ENCODE results near the gene CDKN2C. TPM values are rescaled to one million over a fixed set of nuclear protein-coding genes. Genes with fewer than 3 reads are reported as not detected.

The CDKN2C gene
- total RNA-seq, 1 donor: 9.2 TPM

DNA sequence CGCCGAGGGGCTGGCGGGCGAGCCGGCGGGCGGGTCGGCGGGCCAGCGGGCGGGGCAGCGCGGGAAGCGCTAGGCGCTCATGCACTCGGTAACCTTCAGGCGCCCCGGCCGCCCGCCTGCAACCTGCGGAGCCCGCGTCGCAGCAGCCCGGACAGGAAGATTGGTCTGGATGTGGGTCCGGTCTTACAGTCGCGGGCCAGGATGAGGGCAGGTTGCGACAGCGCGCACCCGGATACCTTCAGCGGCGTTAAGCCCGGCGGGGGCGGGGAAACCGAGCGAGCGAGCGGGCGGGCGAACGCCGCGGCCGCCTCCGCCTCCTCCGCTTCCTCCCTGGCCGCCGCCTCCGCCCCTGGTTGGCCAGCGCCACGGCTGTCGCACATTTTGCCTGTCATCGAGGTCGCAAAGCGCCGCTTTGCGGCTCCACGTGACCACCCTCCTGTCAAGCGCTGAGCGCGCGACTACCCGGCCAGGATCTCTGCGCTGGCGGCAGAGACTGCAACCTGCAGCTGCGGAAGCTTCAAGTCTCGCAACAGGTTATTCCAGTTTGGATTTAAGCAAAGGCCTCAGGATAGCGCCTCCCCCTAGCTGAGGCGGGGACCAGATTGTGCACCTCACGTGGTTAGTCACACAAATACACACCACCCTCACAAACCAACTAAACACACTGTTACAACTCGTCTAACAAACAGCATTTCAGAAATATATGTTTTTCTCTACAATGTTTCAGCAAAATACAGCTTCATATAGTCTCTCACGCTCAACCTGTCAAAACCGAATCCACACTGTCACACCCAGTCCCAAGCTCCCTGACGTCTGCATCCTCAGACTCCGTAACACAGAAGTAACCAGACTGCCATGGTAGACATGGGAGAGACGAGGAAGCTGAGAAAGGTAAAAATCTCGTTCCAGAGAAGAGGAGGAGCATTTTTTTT is 9.9 kb upstream of the CDKN2C start, which contains the start of gene FAF1:
Gene FAF1 (minus strand): TSS at position 355 of the 932 bp plus-strand sequence. CDS start 456 bp downstream, outside the sequence.
- peak; percentile 96 to 98 (median 97) for DNase-seq (ENCODE audit: low read depth in 2 of 3, low spot score in 2 of 3)

DNA sequence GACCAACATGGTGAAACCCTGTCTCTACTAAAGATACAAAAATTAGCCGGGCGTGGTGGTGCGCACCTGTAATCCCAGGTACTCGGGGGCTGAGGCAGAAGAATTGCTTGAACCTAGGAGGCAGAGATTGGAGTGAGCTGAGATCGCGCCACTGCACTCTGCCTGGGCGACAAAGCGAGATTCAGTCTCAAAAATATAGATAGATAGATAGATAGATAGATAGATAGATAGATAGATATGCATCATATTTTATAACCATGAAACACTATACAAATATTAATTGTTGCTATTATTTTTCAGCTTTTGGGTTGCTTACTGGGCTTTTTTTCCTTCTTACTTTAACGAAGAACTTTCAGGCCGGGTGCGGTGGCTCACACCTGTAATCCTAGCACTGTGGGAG is 5.2 kb upstream of the CDKN2C start:
- no peak for DNase-seq (ENCODE audit: low read depth in 2 of 3, low spot score in 2 of 3)

DNA sequence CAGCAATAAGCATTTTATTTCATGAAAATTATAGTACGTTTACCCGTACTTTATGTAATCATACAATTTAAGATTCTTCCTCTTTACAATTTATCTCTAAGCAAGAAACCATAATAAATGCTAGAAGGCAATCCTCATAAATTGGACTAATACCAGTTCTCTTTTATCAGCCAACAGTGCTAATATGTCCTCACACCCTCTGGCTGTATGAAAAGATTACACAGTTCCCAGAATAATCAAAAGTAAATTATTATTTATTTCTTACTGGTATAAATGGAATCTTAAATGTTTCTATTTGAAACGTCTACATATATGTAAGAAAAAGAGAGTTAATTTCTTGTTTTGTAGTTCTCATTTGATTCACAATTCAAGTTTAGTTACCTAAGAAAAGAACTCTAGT is 3.1 kb upstream of the CDKN2C start:
- DNase-seq (ENCODE audit: low read depth in 2 of 3, low spot score in 2 of 3): no peak

DNA sequence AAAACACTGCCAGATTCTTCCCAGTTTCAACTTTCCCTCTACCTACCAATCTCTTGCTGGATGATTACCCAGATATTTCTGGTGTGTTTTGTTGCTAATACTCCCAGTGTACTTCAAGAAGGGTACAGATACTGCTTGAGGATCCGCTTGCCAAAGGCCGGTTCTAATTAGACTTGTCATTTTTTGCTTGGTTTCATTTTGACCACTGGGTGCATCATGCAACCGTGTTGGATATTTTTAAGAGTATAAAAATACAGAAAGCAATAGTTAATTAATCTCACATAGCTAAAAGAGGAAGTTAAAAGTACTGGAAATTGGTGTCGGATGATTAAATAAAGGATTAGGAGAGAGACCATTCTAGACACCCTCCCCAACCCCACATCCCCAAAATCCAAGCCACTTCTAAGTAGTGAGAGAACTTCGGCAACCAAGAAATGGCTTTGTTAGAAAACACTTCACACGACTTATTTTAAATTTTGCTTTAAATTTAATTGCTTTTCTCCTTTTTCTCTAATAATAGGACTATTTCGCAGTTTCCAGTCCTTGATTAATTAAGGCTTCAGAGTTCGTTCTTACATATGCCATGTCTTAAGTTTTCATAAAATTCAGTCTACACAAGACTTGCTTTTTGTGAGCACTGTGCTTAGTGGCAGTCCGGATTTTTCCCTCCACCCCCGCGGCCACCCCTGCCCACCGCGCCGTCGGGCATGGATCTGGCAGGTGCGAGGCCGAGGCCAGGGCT is 2.5 kb upstream of the CDKN2C start:
- no peak for DNase-seq (ENCODE audit: low read depth in 2 of 3, low spot score in 2 of 3)

DNA sequence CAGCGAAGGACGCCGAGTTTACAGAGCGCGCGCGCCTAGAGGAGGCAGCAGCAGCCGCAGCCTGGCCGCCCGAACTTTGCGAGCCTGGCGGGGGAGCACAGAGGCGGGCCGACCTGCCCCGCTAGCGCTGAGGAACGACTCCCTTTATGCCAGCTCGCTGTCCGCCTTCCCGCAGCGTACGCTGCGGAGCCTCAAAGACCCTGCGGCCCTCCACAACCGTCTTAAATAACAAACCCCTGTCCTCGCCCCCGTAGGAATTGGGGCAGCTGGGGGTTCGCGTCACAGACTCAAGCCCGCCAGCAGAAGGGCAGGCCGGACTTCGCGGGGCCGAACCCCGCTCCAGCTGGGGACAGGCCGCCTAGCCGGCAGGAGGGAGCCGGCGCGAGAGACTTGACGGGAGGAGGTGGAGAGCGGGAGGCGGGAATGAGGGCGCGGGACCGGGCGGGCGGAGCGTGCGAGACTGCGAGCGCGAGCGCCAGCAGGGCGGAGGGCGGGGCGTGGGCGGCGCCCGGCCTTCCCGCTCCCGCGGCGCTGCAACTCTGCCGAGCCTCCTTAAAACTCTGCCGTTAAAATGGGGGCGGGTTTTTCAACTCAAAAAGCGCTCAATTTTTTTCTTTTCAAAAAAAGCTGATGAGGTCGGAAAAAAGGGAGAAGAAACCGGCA is 1.8 kb upstream of the CDKN2C start:
- DNase-seq (ENCODE audit: low read depth in 2 of 3, low spot score in 2 of 3): peak; percentile 63 to 88 (median 85)

DNA sequence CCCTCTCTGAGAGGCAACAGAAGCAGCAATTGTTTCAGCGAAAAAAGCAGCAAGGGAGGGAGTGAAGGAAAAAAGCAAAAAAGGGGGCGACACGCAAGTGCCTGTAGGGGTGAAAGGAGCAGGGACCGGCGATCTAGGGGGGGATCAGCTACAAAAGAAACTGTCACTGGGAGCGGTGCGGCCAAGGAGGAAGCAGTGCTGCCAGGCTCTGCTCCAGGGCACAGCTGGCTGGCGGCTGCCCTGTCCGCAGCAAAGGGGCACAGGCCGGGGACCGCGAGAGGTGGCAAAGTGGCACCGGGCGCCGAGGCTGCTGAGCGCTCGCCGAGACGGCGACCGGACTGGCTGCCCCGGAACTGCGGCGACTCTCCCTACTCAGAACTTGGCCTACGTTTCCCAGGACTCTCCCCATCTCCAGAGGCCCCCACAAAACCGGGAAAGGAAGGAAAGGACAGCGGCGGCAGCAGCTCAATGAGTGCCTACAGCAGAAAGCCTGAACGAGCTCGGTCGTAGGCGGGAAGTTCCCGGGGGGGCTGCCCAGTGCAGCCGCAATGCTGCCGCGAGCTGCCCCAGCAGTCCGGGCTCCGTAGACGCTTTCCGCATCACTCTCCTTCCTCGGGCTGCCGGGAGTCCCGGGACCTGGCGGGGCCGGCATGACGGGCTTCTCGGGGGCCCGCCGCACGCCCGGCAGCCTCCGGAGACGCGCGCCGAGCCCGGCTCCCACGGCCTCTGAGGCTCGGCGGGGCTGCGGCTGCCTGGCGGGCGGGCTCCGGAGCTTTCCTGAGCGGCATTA is 1.0 kb upstream of the CDKN2C start:
- DNase-seq (ENCODE audit: low read depth in 2 of 3, low spot score in 2 of 3): peak in 1 of 3 donors; percentile 64

DNA sequence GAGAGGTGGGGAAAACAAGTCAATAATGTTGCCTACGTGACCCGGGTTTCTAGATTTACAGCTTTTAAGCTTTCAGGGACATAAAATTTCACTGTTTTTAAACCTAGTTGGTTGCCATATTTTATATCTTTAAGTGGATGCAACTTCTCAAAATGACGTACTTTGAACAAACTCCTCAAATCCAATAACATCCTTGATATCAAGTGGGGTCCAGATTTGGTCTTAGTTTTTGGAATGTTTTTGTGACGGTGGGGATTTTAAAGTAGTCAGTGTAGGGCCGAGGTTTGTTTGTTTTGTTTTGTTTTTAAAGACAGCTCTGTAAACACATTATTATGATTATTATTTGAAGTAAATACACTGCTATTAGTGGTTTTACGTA is 453 bp downstream of the CDKN2C start:
- DNase-seq (ENCODE audit: low read depth in 2 of 3, low spot score in 2 of 3): no peak

DNA sequence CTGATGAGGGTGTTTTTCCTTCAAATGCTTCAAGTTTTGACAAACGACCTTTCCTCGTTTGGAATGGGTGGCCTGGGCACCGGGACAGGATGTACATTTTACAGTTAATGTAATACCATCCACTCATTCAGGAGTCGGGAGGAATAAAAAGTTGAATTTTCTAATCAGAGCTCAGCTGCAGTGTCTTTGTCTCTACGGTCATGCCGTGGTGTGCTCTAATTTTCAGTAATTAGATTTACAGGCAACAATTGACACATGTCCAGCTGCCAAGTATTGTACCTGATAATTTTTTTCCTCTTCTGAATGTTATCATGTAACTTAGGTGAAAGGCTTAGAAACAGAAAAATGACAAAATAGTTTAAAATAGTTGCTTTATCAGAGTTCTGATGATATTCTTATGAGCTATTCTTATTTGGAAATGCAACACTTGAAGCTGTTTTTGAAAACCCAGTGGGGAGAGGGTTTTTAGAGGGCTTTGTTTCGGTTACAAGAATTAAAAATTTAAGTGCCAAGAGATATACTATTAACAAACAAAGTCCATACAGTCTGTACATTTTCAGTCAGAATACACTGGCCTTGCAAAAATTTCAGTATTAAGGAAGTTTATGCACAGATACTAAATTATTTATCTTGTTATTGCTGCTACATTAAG is 1.0 kb downstream of the CDKN2C start:
- no peak for DNase-seq (ENCODE audit: low read depth in 2 of 3, low spot score in 2 of 3)

DNA sequence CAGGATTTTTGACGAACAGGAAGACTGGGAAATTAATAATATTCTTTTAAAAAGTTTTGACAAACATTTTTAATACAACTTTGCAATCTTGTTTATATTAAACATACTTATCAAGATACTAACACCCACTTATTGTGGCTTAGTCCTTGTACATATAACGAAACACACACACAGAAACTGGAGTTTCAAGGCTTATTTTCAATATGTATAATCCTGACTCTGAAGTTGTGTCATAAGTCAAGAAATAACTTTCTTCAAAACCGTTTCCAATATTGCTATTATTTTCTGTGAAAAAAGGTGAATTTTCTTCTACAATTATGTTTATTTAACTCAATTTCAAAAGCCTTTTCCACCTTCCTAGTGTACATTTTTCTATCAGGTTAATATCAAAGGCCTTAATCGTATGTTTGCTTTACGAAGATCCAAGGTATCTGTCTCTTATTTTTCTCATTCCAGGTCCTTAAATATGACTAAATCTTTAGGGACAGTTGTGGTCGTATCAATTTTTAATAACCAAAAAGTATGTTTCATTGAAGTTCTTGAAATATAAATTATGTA is 1.8 kb downstream of the CDKN2C start:
- DNase-seq (ENCODE audit: low read depth in 2 of 3, low spot score in 2 of 3): no peak

DNA sequence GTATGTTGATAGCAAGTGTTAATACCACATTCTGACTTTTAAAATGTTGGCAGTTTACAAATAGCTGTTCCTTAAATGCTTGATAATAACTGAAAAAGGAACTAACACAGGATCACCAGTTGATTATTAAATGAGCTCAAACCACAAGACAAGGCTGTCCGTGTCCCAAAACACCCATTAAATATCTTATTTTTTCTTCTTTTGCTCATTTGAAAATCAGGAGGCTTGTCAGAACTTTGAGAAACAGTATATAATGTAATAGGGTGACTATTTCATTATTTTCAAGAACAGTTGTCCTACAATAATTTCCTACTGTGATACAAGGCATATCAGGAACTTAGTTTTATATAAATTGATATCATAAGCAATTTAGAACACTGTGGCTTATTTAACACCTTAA is 2.7 kb downstream of the CDKN2C start:
- DNase-seq (ENCODE audit: low read depth in 2 of 3, low spot score in 2 of 3): no peak

DNA sequence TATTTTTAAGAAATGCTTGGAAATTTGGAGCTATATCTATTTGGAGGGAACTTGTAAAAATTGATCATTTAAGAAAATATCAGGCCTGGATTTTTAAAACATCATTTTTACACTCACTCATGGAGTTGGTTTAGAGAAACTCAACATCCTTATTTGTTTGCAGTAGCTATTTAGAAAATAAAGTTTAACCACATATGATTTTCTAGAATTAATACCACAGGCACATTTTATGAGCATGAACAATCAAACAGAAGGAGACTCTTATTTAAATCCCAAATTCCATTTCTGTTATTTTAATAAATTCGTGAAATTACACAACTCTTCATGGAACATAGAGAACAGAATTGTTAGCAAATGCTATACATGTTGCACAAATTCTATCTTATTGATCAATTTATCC is 3.2 kb downstream of the CDKN2C start:
- DNase-seq (ENCODE audit: low read depth in 2 of 3, low spot score in 2 of 3): no peak

DNA sequence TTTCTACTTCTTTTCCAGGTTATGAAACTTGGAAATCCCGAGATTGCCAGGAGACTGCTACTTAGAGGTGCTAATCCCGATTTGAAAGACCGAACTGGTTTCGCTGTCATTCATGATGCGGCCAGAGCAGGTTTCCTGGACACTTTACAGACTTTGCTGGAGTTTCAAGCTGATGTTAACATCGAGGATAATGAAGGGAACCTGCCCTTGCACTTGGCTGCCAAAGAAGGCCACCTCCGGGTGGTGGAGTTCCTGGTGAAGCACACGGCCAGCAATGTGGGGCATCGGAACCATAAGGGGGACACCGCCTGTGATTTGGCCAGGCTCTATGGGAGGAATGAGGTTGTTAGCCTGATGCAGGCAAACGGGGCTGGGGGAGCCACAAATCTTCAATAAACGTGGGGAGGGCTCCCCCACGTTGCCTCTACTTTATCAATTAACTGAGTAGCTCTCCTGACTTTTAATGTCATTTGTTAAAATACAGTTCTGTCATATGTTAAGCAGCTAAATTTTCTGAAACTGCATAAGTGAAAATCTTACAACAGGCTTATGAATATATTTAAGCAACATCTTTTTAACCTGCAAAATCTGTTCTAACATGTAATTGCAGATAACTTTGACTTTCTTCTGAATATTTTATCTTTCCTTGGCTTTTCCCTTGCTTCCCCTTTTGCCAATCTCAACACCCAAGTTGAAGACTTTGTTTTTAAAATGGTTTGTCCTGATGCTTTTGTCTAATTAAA is 4.0 kb downstream of the CDKN2C start:
- no peak for DNase-seq (ENCODE audit: low read depth in 2 of 3, low spot score in 2 of 3)

DNA sequence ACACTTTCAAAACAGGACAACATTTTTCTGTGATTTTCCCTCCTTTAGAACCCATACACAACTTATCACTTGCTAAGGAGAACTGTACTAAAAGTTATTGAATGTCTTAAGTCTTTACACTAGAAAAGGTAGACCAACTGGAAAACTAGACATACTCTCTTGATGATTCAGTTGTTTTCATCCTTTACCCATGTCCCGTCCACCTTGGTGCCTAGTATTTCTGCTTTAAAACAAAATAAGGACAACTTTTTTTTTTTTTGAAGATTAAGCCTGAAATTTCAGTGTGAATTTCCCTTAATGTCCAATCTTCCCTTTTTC is 4.5 kb downstream of the CDKN2C start:
- no peak for DNase-seq (ENCODE audit: low read depth in 2 of 3, low spot score in 2 of 3)

DNA sequence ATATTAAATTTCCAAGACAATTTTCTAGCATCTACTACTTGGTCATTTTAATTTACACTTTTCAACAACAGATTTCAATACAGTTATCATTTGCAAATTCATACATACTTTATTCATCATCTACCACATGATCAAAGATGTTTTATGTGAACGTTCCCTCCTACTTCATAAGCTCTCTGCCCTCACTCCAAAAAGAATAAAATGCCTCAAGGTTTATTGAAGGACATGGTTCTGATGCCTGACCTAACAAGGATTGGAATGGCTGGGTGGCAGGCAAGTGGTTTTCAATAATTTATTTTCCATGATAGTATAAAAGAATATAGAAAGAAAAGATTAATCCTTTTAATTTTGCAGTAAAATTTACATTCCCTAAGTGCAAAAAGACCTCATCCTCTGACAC is 5.4 kb downstream of the CDKN2C start:
- no peak for DNase-seq (ENCODE audit: low read depth in 2 of 3, low spot score in 2 of 3)

DNA sequence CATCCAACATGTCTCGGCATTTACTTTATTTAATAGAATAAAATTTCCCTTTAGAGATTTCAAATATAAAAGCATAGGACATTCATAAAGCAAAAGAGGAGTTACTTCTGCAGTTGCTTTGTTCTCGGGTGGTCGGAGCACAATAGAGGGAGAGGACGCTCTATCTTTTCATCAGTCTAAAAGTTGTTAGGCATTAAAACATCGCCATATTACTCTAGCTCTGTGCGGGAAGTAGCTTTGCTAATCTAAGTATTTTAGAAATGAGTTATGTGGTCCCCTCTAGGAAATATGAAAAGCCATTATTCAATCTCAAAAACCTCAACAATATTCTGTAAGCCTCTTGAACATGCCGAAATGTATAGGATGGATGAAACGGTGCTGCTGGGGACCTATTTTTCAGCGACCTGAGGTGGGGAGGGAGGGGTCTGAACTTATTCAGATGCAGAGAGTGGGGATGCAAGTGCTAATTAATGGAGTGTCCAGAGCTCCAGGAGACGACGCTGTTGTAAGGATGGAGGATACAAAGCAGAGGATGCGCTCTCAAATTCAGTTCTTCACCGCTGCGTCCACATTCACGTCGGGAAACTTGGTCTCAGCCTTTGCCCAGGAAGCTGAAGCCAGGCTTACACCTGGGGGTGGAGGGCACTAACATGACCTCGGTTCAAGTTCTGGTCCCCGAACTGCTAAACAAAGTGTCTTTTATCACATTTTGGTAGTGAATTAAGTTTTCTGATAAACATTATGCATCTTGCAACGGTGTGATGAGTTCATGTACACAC is 6.3 kb downstream of the CDKN2C start:
- no peak for DNase-seq (ENCODE audit: low read depth in 2 of 3, low spot score in 2 of 3)

DNA sequence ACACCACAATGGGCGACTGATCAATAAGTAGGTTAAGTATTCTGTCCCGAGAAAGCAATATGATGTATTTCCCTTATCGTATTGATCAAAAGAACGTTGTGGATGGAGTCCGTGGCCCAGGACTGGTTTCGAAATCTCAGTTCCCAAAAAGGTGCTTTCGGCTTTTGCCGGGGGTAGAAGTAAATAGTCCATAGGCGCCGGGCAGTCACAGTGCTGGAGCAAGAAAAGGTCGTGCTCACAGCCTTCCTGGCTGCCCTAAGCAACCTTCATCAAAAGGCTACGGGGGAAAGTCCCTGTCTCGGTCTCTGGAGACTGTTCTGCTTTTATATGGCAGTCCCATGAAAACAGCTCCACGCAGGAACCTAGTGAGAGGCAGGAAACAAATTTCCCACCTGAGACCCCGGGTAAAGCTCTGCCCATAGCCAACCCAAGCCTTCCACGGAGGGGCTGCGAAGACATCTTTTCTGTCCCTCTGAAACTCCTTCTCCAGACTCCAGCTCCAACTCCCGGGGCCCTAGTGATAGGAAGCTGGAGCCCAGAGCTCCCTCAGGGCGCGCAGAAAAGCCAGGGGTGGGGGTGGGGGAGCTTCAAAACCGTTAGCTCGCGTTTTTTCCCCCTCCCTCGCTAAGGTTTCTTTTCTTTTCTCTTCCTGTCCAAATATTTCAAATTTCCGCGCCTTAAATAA is 7.0 kb downstream of the CDKN2C start:
- DNase-seq (ENCODE audit: low read depth in 2 of 3, low spot score in 2 of 3): peak in 1 of 3 donors; percentile 33

DNA sequence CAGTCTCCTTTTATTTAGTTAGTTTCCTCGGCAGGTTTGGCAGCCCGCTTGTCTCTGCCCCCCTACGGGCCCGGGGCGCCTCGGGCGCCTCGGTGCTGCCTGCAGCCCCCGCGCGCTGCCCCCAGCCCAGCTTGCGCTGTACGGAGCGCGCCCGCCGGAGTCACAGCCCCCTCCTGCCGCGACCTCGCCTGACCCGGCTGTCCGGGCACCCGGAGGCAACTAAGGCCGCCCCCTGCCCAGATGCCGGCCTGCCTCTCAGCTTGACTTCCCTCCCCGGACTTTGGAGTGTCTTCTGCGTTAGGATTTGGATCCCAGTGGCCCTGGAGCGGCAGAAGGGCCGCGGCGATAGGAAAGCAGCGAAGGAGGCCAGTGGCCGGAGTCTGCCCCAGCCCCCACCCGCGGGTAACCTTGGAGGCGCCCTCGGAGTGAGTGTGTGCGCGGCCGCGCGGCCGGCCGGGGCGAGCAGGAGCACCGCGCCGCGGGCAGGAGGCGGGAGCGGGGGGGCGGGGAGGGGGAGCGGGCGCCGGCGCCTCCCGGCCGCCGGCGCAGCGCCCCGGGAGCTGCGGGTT is 7.6 kb downstream of the CDKN2C start:
- no peak for DNase-seq (ENCODE audit: low read depth in 2 of 3, low spot score in 2 of 3)
